Spinal cord (tissue), 10 donors: ENCODE results near the gene OTOG. TPM values are rescaled to one million over a fixed set of nuclear protein-coding genes. Genes with fewer than 3 reads are reported as not detected.

Experiments
- DNase-seq, 6 donors: peaks; one replicate each; pipeline versions ENCODE4 v3.0.0 to v3.0.0-alpha.2; 2013 to 2015; ENCODE audit warnings: low spot score in 6 of 6, low read depth in 4 of 6
- H3K27ac ChIP-seq: one replicate; pipeline ENCODE4 v1.5.1; 2013; ENCODE audit warnings: low read depth, low read length, control low read depth
- H3K27me3 ChIP-seq: one replicate; pipeline ENCODE4 v1.6.1; 2013; ENCODE audit warnings: low read length; ENCODE audit not compliant: control insufficient read depth, insufficient read depth
- H3K36me3 ChIP-seq: one replicate; pipeline ENCODE4 v1.6.1; 2013; ENCODE audit warnings: low read length; ENCODE audit not compliant: control insufficient read depth, insufficient read depth
- H3K4me1 ChIP-seq: one replicate; pipeline ENCODE4 v1.6.1; 2013; ENCODE audit warnings: low read length; ENCODE audit not compliant: control insufficient read depth, insufficient read depth
- H3K4me3 ChIP-seq: one replicate; pipeline ENCODE4 v1.5.1; 2013; ENCODE audit warnings: low read depth, low read length, control low read depth
- H3K9me3 ChIP-seq: one replicate; pipeline ENCODE4 v1.6.1; 2013; ENCODE audit warnings: low read length; ENCODE audit not compliant: control insufficient read depth, insufficient read depth
- WGBS: methylation state at CpG from one replicate; pipeline ENCODE4 v1.1.5; 2013; ENCODE audit warnings: missing lambda C conversion rate; ENCODE audit not compliant: insufficient coverage; 5-methylcytosine and 5-hydroxymethylcytosine counted together
- polyA plus RNA-seq, 2 donors: library from polyadenylated mRNA; unstranded; fragments of 120-200 nt; gene quantifications; one replicate each; pipeline ENCODE4 v1.2.1, GENCODE V29; 2013; ENCODE audit not compliant: insufficient read length in 2 of 2
- total RNA-seq, 2 donors: library from RNA; depleted of rRNA in 1 of 2; stranded (reverse); fragments of 120-200 nt in 1 of 2; fragments of >200 nt in 1 of 2; gene quantifications; one replicate each; pipeline versions ENCODE4 v1.2.3 to v1.2.4, GENCODE V29; 2013 to 2014
- donor health status: healthy.

Gene OTOG
- total and polyA plus RNA-seq, 4 donors, result under 0.01 to 1.3 (median 0.23) TPM; not detected in 1

DNA sequence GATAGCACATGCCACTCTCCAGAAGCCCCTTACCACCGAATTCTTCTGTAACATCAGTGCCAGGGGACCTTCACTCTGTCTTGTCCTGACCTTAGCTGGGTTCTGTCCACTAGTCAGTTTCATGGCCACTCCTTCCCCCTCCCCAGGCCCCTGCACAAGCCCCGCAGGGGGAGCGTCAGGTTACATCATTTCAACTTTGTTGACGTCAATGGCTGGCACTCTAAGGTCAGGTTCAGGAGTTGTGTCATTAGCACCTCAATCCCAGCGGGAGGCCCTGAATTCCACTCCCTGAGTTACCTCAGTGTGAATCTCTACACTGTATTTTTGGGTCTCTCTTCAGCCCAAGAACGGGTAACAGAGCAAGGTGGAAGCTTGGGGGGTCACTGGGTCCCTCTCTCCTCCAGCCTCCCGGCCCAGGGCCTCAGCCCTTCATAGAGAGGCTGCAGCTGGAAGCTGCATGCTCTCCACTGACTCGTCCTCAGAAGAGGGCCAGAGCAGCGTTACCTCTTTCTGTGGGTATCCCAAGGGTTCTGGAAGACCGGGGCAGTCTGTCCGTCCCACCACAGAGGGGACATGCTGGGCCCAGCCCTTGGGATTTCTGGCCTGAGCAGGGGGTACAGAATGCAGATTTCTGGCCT, 13.2 kb upstream of the OTOG start:
- H3K27ac ChIP-seq, result no peak overlapping the region
- no peaks in the 10 kb centered on the region for H3K27me3 ChIP-seq
- H3K4me1 ChIP-seq, result peaks cover 27% of the 10 kb centered on the region
- no peak overlapping the region for H3K4me3 ChIP-seq
- no peaks in the 10 kb centered on the region for H3K9me3 ChIP-seq
- WGBS, result 67% methylated on average over 11 of the region's 11 CpGs
- no peak for DNase-seq
- no peaks in the 10 kb centered on the region for H3K36me3 ChIP-seq

DNA sequence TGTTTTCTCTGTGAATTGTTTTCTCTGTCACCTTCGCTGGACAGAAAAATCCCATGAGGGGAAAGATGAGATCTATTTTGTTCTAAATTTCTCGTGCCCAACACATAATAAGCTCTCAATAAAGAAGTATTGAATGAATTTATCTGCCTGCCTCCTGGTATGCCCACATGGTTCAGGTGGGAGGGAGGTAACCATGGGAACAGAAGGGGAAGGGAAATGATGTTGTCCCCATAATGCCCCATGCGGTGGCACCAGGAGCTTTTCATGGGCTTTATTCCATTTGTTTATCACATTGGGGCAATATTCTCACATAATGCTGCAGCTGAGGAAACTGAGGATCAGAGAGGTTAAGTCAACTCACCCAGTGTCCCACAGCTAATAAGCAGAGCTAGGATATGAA, 11.6 kb upstream of the OTOG start:
- Histone ChIP-seq H3K36me3 (no peaks in the 10 kb centered on the region), H3K27me3 (no peaks in the 10 kb centered on the region), H3K9me3 (no peaks in the 10 kb centered on the region), H3K27ac (no peak overlapping the region), H3K4me3 (no peak overlapping the region), H3K4me1 (peaks cover 12% of the 10 kb centered on the region)
- DNase-seq, result no peak
- no CpG with 5 or more reads among the region's 3 CpGs for WGBS

DNA sequence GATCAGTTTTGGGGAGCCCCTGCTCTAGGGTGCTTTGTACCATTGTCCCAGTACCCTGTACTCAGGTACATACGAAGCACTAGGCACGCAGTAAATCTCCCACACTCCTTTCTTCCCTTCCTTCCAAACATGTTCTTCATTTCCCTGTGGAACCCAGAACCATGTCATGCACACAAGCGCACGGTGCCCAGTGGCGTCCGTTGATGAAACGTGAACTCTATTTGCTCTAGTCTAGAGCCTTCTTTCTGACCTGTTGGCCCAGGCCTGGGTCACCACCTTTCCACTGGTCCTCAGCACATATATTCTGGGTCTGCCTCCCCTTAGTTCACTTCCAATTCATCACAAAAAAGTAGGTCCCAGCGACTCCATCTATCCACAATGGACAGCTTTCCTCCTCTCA, 9.8 kb upstream of the OTOG start:
- Histone ChIP-seq H3K4me1 (peaks cover 2% of the 10 kb centered on the region), H3K4me3 (no peak overlapping the region), H3K27me3 (no peaks in the 10 kb centered on the region), H3K36me3 (no peaks in the 10 kb centered on the region), H3K27ac (no peak overlapping the region), H3K9me3 (no peaks in the 10 kb centered on the region)
- WGBS, result 91% methylated on average over 8 of the region's 8 CpGs
- no peak for DNase-seq

DNA sequence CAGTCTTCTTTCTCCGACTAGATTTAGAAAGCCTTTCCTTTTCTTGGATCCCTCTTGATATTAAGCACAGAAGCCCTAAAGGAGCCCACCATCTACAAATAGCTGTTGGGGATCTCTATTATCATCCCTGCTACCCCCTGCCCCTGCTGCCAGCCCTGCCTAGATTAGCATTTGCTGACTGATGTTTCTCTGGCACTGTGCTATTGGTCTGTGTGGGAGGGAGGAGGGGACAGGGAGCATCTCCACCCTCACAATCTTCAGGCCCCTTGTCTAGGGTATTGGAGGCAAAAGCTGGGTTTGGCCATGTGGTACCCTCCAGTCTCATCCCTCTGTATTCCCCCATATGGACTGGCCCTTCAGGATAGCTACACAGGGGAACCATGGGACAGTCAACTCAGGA, 9.0 kb upstream of the OTOG start:
- WGBS, result 100% methylated on average over 1 of the region's 1 CpG
- Histone ChIP-seq H3K4me3 (no peak overlapping the region), H3K36me3 (no peaks in the 10 kb centered on the region), H3K27me3 (no peaks in the 10 kb centered on the region), H3K4me1 (peaks cover 4% of the 10 kb centered on the region), H3K27ac (no peak overlapping the region), H3K9me3 (no peaks in the 10 kb centered on the region)
- no peak for DNase-seq

DNA sequence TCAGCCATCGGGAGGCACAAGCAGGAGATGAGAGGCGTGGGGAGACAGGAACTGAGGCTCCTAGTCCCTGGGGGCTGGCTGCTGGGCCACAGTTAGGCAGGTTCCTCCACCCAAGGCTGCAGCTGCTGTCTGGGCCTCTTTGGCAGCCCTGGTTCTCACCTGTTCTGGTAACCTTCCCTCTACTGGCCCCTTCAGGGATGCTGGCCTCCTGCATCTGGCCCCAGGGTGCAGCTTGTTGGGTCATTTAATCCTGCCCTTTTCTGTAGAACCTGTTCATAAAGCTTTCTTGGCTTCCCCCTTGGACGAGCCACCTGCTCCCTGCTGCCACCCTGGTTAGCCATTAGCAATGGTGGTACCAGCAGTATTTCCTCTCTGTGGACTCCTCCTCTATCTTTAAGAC, 8.3 kb upstream of the OTOG start:
- DNase-seq, result no peak
- Histone ChIP-seq H3K27me3 (peaks cover 7% of the 10 kb centered on the region), H3K4me1 (peaks cover 6% of the 10 kb centered on the region), H3K36me3 (no peaks in the 10 kb centered on the region), H3K4me3 (no peak overlapping the region), H3K27ac (no peak overlapping the region), H3K9me3 (no peaks in the 10 kb centered on the region)
- 84% methylated on average over 3 of the region's 3 CpGs for WGBS

DNA sequence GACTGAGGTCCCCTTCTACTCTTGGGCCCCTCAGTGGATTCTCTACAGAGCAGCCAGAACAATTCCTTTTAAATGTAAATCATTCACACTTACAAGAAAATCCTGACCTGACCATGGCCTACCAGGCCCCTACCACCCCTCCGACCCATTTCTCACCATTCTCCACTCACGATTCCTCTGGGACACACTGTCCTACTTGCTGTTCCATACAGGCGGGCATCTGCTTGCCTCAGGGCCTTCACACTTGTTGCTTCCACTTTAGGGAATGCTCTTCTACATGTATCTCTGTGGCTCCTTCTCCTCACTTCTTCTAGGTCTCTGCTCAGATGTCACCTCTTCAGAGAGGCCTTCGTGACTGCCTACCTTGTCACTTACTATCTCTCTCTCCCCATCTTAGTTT, 6.3 kb upstream of the OTOG start:
- 86% methylated on average over 3 of the region's 4 CpGs for WGBS
- Histone ChIP-seq H3K9me3 (no peaks in the 10 kb centered on the region), H3K27me3 (peaks cover 11% of the 10 kb centered on the region), H3K4me1 (peaks cover 14% of the 10 kb centered on the region), H3K36me3 (no peaks in the 10 kb centered on the region), H3K27ac (no peak overlapping the region), H3K4me3 (no peak overlapping the region)
- DNase-seq, result no peak

DNA sequence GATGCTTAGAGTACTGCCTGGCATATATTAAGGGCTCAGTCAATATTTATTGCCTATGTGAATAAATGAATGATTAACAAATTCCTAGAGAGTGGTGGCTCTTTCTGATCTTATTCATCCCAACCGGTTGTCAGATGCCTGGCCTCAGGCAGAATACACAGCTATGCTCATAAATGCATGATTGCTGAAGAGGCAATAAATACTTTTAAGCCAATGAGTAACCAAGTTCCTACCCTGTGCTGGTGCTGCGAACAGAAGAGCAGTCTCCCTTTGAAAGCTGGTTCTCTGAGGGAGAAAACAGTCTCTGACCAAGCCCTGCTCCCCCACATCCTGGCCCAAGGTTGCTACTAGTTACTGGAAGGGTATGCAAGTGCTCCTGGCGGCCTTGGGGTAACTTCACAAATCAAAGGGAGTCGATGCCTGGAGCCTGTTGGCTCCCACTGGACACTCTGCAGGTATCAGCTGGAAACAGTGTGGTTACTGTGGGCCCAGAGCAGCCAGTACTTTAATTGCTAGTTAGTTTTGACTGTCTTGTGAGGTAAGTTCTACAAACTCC, 5.7 kb upstream of the OTOG start:
- peaks cover 14% of the 10 kb centered on the region for H3K4me1 ChIP-seq
- peak in 1 of 6 donors; percentile 18 for DNase-seq
- 44% methylated on average over 3 of the region's 4 CpGs for WGBS

DNA sequence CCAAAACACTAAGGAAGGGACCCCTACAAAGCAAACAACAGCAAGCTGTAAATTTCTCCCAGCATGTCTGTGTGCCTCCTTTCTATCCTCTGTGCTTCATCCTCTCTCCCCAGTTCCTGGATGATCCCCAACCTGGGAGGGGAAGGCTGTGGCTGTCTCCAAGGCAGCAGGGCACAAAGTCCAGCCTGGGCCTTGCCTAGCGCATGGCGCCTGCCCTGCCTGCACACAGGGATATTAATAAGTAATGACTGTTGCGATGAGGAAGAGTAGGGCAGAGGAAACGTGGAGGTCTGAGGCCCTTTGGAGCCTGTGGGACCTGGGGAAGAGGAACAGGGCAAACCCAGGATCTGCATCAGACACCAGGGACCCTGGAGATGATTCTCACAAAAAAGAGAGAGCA, 4.8 kb upstream of the OTOG start:
- H3K4me1 ChIP-seq, result peaks cover 17% of the 10 kb centered on the region
- peaks cover 16% of the 10 kb centered on the region for H3K27me3 ChIP-seq
- peak in 1 of 6 donors; percentile 24 for DNase-seq
- no peaks in the 10 kb centered on the region for H3K36me3 ChIP-seq
- no peak overlapping the region for H3K4me3 ChIP-seq
- no peak overlapping the region for H3K27ac ChIP-seq
- no peaks in the 10 kb centered on the region for H3K9me3 ChIP-seq
- 56% methylated on average over 4 of the region's 4 CpGs for WGBS

More for the DNA sequence above, 5.7 kb upstream of the OTOG start:
- Histone ChIP-seq H3K36me3 (no peaks in the 10 kb centered on the region), H3K4me3 (no peak overlapping the region), H3K9me3 (no peaks in the 10 kb centered on the region), H3K27ac (no peak overlapping the region), H3K27me3 (peaks cover 11% of the 10 kb centered on the region)

DNA sequence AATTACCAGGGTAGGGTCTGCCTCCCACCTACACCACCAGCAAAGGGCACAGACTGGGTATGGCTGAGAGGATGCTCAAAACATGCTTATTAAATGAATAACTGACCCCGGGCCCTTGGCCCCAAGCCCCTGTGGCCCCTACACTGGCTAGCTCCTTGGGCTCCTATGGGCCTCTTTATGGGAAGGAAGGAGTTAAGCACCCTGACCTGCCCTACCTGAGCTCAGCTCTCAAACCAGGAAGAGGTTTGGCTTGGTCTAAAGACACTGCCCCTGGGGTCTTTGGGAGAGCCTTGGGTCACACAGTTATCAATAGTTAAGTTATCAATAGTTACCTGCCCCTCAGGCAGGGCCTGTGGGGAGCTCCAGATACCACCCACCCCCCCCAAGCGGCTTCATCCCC, 4.0 kb upstream of the OTOG start:
- no CpG with 5 or more reads among the region's 2 CpGs for WGBS
- Histone ChIP-seq H3K27me3 (peaks cover 21% of the 10 kb centered on the region), H3K4me1 (peaks cover 23% of the 10 kb centered on the region), H3K9me3 (no peaks in the 10 kb centered on the region), H3K4me3 (no peak overlapping the region), H3K27ac (no peak overlapping the region), H3K36me3 (no peaks in the 10 kb centered on the region)
- DNase-seq, result no peak

DNA sequence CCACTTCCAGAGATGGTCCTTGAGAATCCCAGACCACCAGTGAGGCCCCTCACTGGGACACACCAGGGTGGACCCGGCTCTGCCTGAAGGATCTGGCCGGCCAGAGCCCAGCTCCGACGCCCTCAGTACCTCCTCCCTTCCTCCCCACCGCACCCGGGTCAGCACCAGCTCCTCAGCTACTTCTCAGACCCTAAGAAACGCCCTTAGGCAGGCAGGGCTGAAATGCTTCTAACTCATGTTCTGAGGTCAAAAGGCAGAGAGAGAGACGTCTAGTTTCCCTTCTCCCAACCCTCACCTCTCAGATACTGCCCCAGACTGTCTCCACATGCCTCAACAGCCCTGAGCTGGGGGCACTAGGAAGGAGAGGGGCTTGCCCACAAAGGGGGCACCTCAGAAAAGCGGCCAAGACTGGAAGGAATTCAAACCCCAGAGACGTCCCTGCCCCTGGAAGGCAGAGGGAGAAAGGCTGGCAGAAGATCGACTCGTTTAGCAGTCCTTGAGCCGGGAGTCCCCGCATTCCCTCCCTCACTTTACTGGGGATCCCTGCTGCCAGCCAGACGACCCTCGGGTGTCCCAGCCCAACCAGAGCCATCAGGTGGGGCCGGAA, 3.4 kb upstream of the OTOG start:
- no peaks in the 10 kb centered on the region for H3K36me3 ChIP-seq

More for the DNA sequence above, 3.4 kb upstream of the OTOG start:
- Histone ChIP-seq H3K9me3 (no peaks in the 10 kb centered on the region), H3K27ac (no peak overlapping the region), H3K27me3 (peaks cover 21% of the 10 kb centered on the region), H3K4me1 (peaks cover 23% of the 10 kb centered on the region), H3K4me3 (no peak overlapping the region)
- no peak for DNase-seq
- 47% methylated on average over 16 of the region's 17 CpGs for WGBS
